Parathyroid adenoma (tissue), 2 donors: ENCODE results near the gene CD300LG.
"Not testable (repeated sequence)": the region's sequence is repeated elsewhere in the genome, so short reads cannot be mapped to it uniquely, and the experiment has no call there.

Experiments used
- H2AFZ ChIP-seq: fragments of 300-600 bp; sonication (generic); one replicate; pipeline ENCODE4 v1.7.0; 2017; ENCODE audit warnings: antibody characterized with exemption, mild to moderate bottlenecking
- H3K27ac ChIP-seq: fragments of 300-600 bp; sonication (generic); one replicate; pipeline ENCODE4 v1.7.0; 2017
- H3K27me3 ChIP-seq: fragments of 300-600 bp; sonication (generic); one replicate; pipeline ENCODE4 v1.7.0; 2017; ENCODE audit warnings: low read length; ENCODE audit not compliant: control insufficient read depth, insufficient read depth
- H3K36me3 ChIP-seq: fragments of 300-600 bp; sonication (generic); one replicate; pipeline ENCODE4 v1.7.0; 2017; ENCODE audit warnings: low read length; ENCODE audit not compliant: control insufficient read depth, insufficient read depth
- H3K4me1 ChIP-seq: fragments of 300-600 bp; sonication (generic); one replicate; pipeline ENCODE4 v1.7.0; 2017; ENCODE audit warnings: control low read depth
- H3K4me2 ChIP-seq: fragments of 300-600 bp; sonication (generic); one replicate; pipeline ENCODE4 v1.7.0; 2017; ENCODE audit warnings: low read length
- H3K4me3 ChIP-seq: fragments of 300-600 bp; sonication (generic); one replicate; pipeline ENCODE4 v1.7.0; 2017; ENCODE audit warnings: low read depth, low read length
- H3K79me2 ChIP-seq: fragments of 300-600 bp; sonication (generic); one replicate; pipeline ENCODE4 v1.7.0; 2017; ENCODE audit warnings: control low read depth
- H3K9ac ChIP-seq: fragments of 300-600 bp; sonication (generic); one replicate; pipeline ENCODE4 v1.7.0; 2017; ENCODE audit warnings: mild to moderate bottlenecking
- H3K9me3 ChIP-seq: fragments of 300-600 bp; sonication (generic); one replicate; pipeline ENCODE4 v1.7.0; 2017; ENCODE audit warnings: low read length; ENCODE audit not compliant: control insufficient read depth
- CTCF ChIP-seq: fragments of 300-600 bp; sonication (generic); IDR thresholded peaks from one replicate; pipeline ENCODE4 v1.7.0; 2017; ENCODE audit warnings: antibody characterized with exemption, mild to moderate bottlenecking
- donor health status: primary hyperparathyroidism.

CD300LG gene

DNA sequence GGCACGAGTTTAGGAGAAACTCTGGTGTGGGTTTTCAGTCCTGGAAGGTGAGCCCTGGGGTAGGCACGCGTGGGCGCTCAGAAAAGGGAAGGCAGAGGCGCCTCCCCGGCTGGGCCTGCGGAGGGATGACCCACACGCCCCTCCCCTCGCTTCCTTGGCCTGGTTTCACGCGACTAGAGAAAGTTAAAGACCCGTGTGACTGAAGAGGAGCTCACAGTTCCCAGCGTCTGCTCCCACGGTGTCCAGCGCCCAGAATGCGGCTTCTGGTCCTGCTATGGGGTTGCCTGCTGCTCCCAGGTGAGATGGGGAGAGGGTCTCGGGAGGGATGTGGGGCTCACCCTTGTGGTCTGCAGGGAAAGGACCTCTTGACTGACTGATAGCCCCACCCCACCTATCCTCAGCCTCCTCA is at the start of gene CD300LG:
TSS of gene CD300LG (plus strand) at position 214 of the 409 bp plus-strand sequence. CDS start at position 255, 41 bp downstream.
- Histone ChIP-seq H3K27me3 (no peaks in the 10 kb centered on the region), H3K4me1 (no peaks in the 10 kb centered on the region), H2AFZ (peak within 1 kb of the TSS; percentile 13), H3K4me2 (no peak within 1 kb of the TSS), H3K4me3 (no peak within 1 kb of the TSS), H3K36me3 (no peaks in the 10 kb centered on the region), H3K9me3 (no peaks in the 10 kb centered on the region), H3K9ac (no peak within 1 kb of the TSS), H3K27ac (no peak within 1 kb of the TSS), H3K79me2 (no peaks in the 10 kb centered on the region)
- no peak for TF ChIP-seq CTCF

DNA sequence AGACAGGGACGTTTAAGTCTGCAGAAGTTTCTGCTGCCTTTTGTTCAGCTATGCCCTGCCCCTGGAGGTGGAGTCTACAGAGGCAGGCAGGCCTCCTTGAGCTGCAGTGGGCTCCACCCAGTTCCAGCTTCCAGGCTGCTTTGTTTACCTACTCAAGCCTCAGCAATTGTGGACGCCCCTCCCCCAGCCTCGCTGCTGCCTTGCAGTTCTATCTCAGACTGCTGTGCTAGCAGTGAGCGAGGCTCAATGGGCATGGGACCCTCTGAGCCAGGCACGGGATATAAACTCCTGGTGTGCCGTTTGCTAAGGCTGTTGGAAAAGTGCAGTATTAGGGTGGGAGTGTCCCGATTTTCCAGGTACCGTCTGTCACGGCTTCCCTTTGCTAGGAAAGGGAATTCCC is 49.0 kb upstream of the CD300LG start:
- H3K4me1 ChIP-seq, H3K36me3 ChIP-seq, H3K4me3 ChIP-seq: not testable (repeated sequence)

DNA sequence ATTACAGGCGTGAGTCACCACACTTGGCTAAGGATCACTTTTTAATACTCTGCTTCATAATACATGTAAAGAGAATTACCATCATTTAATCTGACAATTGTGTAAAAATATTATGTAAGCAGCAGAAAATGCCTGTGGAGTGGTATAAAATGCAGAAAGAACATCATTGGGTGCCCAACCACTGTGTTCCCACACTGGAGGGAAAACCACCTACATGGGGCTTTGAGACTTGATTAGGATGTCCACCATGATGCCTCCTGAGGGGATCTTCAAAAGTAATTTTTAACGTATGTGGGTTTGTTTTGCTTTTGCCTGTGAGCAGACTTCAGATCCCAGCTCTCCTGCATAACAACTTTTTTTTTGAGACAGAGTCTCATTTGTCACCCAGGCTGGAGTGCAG is 47.9 kb upstream of the CD300LG start:
- Histone ChIP-seq H3K79me2 (no peaks in the 10 kb centered on the region), H3K9me3 (no peaks in the 10 kb centered on the region), H3K4me3 (no peak overlapping the region), H3K4me2 (no peak overlapping the region), H2AFZ (no peak overlapping the region), H3K27ac (no peak overlapping the region), H3K9ac (no peak overlapping the region), H3K27me3 (no peaks in the 10 kb centered on the region), H3K4me1 (no peaks in the 10 kb centered on the region), H3K36me3 (no peaks in the 10 kb centered on the region)
- no peak for TF ChIP-seq CTCF

More for the DNA sequence above, 49.0 kb upstream of the CD300LG start:
- H3K4me2 ChIP-seq, H3K27ac ChIP-seq, H3K27me3 ChIP-seq, H3K79me2 ChIP-seq, H3K9ac ChIP-seq, H2AFZ ChIP-seq, H3K9me3 ChIP-seq: not testable (repeated sequence)

GRCh38 chr17:43800736-43801135 is 46.2 kb upstream of the CD300LG start:
- Histone ChIP-seq H3K36me3 (no peaks in the 10 kb centered on the region), H3K27ac (no peak overlapping the region), H3K4me2 (no peak overlapping the region), H2AFZ (no peak overlapping the region), H3K4me3 (no peak overlapping the region), H3K27me3 (no peaks in the 10 kb centered on the region), H3K79me2 (no peaks in the 10 kb centered on the region), H3K9ac (no peak overlapping the region), H3K4me1 (no peaks in the 10 kb centered on the region), H3K9me3 (no peaks in the 10 kb centered on the region)
- TF ChIP-seq CTCF, result no peak

DNA sequence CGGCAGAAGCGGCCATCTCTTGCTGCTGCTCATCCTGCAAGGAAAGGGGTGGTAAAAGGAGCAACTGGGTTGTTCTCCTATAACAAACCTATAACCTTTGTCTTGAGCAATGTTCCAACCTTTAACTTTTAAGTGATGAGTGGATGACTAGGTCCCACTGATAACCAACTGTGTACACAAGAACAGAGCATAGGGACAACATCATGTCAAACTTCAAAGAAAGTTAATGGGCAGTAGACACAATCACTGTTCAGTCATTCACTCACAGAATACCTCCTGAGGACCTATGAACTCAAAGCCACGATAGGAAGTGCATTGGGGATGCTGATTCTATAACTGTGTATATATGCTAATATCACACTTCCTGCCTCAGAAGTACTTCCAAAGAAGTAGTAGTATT is 45.1 kb upstream of the CD300LG start:
- Histone ChIP-seq H3K27me3 (no peaks in the 10 kb centered on the region), H3K27ac (no peak overlapping the region), H3K9me3 (no peaks in the 10 kb centered on the region), H3K9ac (no peak overlapping the region), H3K4me1 (no peaks in the 10 kb centered on the region), H3K79me2 (no peaks in the 10 kb centered on the region), H3K36me3 (no peaks in the 10 kb centered on the region), H3K4me2 (no peak overlapping the region), H3K4me3 (no peak overlapping the region), H2AFZ (no peak overlapping the region)
- no peak for TF ChIP-seq CTCF
